ENCODE results near the gene KCNQ1.

GRCh38 chr11:2484576-2485125 lies 39.8 kb downstream of the KCNQ1 start:
- TF ChIP-seq CTCF (IDR thresholded peaks at IDR 0.05), result no peak
- TF ChIP-seq POLR2A (IDR thresholded peaks at IDR 0.05), result no peak

Measured in gastroesophageal sphincter (tissue), 3 donors.